HCT116 (cell line): ENCODE data around the gene DNALI1. TPM values are rescaled to one million over a fixed set of nuclear protein-coding genes. Genes with fewer than 3 reads are reported as not detected.

ENCODE experiments used
- ATAC-seq: fragments of 200-7000 bp; cut with Tn5 transposase; 2 replicates; pipeline ENCODE4 v1.9.1; 2020; ENCODE audit warnings: mild to moderate bottlenecking, moderate library complexity
- BruUV-seq: library from RNA; stranded (reverse); fragments of 400-500 nt; replicated peaks from 2 replicates; lab custom pipeline; 2021; lab: Mats Ljungman, UMichigan
- CTCF ChIA-PET: fragments of 300-600 bp; sonication (Branson Sonifier 250); formaldehyde crosslinking; loops from one replicate; lab custom pipeline; 2021; ENCODE audit warnings: antibody characterized with exemption; lab: Charles Lee
- POLR2A ChIA-PET: fragments of 300-600, 350-600 bp; sonication (Branson Sonifier 250); formaldehyde crosslinking; loops from one replicate; lab custom pipeline; 2021; ENCODE audit warnings: antibody characterized with exemption; lab: Charles Lee
- RAD21 ChIA-PET, 2 experiments: fragments of 300-600 bp; sonication (Branson Sonifier 250); formaldehyde crosslinking; loops; one replicate each; lab custom pipeline; 2023; ENCODE audit warnings: low total read pairs in 2 of 2; ENCODE audit not compliant: uncharacterized antibody in 2 of 2, unreplicated experiment in 2 of 2, low non-redundant PET in 1 of 2; lab: Charles Lee
- DNase-seq: peaks from one replicate; pipeline ENCODE4 v3.0.0-alpha.2; 2010; ENCODE audit warnings: low read depth, low spot score
- H2AFZ ChIP-seq: fragments of 200-600 bp; shearing (Covaris generic), sonication (generic); 2 replicates; pipeline ENCODE4 v1.6.1; 2017; ENCODE audit warnings: low read depth, mixed run types, mixed read lengths, antibody characterized with exemption, low read length; ENCODE audit not compliant: poor library complexity, severe bottlenecking
- H3K27ac ChIP-seq: 2 replicates; pipeline ENCODE4 v1.5.1; 2012; ENCODE audit warnings: low read depth, low read length
- H3K27me3 ChIP-seq: fragments of 200-600 bp; sonication (generic); 2 replicates; pipeline ENCODE4 v1.6.1; 2016; ENCODE audit warnings: mixed run types, low read length, mixed read lengths; ENCODE audit not compliant: insufficient read depth
- H3K36me3 ChIP-seq, 2 experiments: fragments of 200-500 bp in 1 of 2; fragments of 200-600 bp in 1 of 2; sonication (Bioruptor generic) in 1 of 2; sonication (generic) in 1 of 2; 2 replicates each; pipeline versions ENCODE4 v1.5.1 to v1.6.1; 2014 to 2016; ENCODE audit warnings: low read length in 2 of 2, inconsistent platforms in 1 of 2, mixed read lengths in 1 of 2, mixed run types in 1 of 2; ENCODE audit not compliant: insufficient read depth in 2 of 2, control insufficient read depth in 1 of 2
- H3K4me1 ChIP-seq, 2 experiments: fragments of 200-600 bp in 1 of 2; sonication (generic) in 1 of 2; 2 replicates each; pipeline versions ENCODE4 v1.5.1 to v1.6.1; 2012 to 2017; ENCODE audit warnings: low read length in 2 of 2, inconsistent platforms in 1 of 2, mild to moderate bottlenecking in 1 of 2, mixed read lengths in 1 of 2, mixed run types in 1 of 2, moderate library complexity in 1 of 2; ENCODE audit not compliant: insufficient read depth in 2 of 2, control insufficient read depth in 1 of 2
- H3K4me2 ChIP-seq: fragments of 200-600 bp; sonication (generic); 2 replicates; pipeline ENCODE4 v1.6.1; 2017; ENCODE audit warnings: mixed run types, low read length, mixed read lengths
- H3K4me3 ChIP-seq, 2 experiments: fragments of 200-600 bp in 1 of 2; sonication (generic) in 1 of 2; replicated peaks in 1 of 2; 2 replicates each; pipeline ENCODE4 v1.5.1; 2011 to 2016; ENCODE audit warnings: low read length in 2 of 2, control low read depth in 1 of 2, low read depth in 1 of 2, mild to moderate bottlenecking in 1 of 2, mixed read lengths in 1 of 2, mixed run types in 1 of 2
- H3K79me2 ChIP-seq: fragments of 200-600 bp; sonication (generic); 2 replicates; pipeline ENCODE4 v1.6.1; 2017; ENCODE audit warnings: mild to moderate bottlenecking, mixed run types, low read length, moderate library complexity, mixed read lengths; ENCODE audit not compliant: insufficient read depth
- H3K9ac ChIP-seq: fragments of 200-600 bp; sonication (generic); 2 replicates; pipeline ENCODE4 v1.6.1; 2016; ENCODE audit warnings: low read length, mixed read lengths
- H3K9me2 ChIP-seq: fragments of 200-600 bp; sonication (generic), shearing (Covaris generic); 2 replicates; pipeline ENCODE4 v1.6.1; 2017; ENCODE audit warnings: mixed run types, mild to moderate bottlenecking, moderate library complexity; ENCODE audit not compliant: insufficient read depth
- H3K9me3 ChIP-seq, 2 experiments: fragments of 200-500 bp in 1 of 2; fragments of 200-600 bp in 1 of 2; sonication (Bioruptor generic) in 1 of 2; sonication (generic) in 1 of 2; 2 replicates each; pipeline ENCODE4 v1.6.1; 2014 to 2017; ENCODE audit warnings: low read length in 2 of 2, mixed read lengths in 2 of 2, inconsistent platforms in 1 of 2, low read depth in 1 of 2, mild to moderate bottlenecking in 1 of 2, mixed run types in 1 of 2, moderate library complexity in 1 of 2; ENCODE audit not compliant: control insufficient read depth in 1 of 2, insufficient read depth in 1 of 2
- H4K20me1 ChIP-seq: fragments of 200-600 bp; sonication (generic), shearing (Covaris generic); 2 replicates; pipeline ENCODE4 v1.6.1; 2017; ENCODE audit warnings: mixed run types, mild to moderate bottlenecking, moderate library complexity; ENCODE audit not compliant: insufficient read depth
- ATF3 ChIP-seq: IDR thresholded peaks from 2 replicates; pipeline ENCODE4 v1.6.1; 2012
- CBX3 ChIP-seq: IDR thresholded peaks from 2 replicates; pipeline ENCODE4 v1.6.1; 2012; ENCODE audit warnings: low read depth
- CTCF ChIP-seq, 3 experiments: fragments of 200-600 bp in 1 of 3; sonication (generic) in 1 of 3; IDR thresholded peaks in 2 of 3; conservative IDR thresholded peaks in 1 of 3; 2 replicates each; pipeline ENCODE4 v1.5.1; 2012 to 2017; ENCODE audit warnings: low read depth in 2 of 3, low read length in 2 of 3, antibody characterized with exemption in 1 of 3, borderline replicate concordance in 1 of 3, control low read depth in 1 of 3, mild to moderate bottlenecking in 1 of 3, mixed read lengths in 1 of 3, mixed run types in 1 of 3, moderate library complexity in 1 of 3; ENCODE audit not compliant: insufficient read depth in 1 of 3
- EZH2 ChIP-seq: fragments of 200-600 bp; sonication (generic); IDR thresholded peaks from 2 replicates; pipeline ENCODE4 v1.6.1; 2017; ENCODE audit warnings: antibody characterized with exemption, mixed run types
- FOSL1 ChIP-seq: IDR thresholded peaks from 2 replicates; pipeline ENCODE4 v1.6.1; 2012; ENCODE audit warnings: low read depth
- MAX ChIP-seq: IDR thresholded peaks from 2 replicates; pipeline ENCODE4 v1.6.1; 2012
- RAD21 ChIP-seq: IDR thresholded peaks from 2 replicates; pipeline ENCODE4 v1.6.1; 2012; ENCODE audit warnings: low read depth, mild to moderate bottlenecking
- REST ChIP-seq: IDR thresholded peaks from 2 replicates; pipeline ENCODE4 v1.6.1; 2012; ENCODE audit warnings: low read depth
- SP1 ChIP-seq: IDR thresholded peaks from 2 replicates; pipeline ENCODE4 v1.6.1; 2012; ENCODE audit warnings: low read depth
- SRF ChIP-seq: IDR thresholded peaks from 2 replicates; pipeline ENCODE4 v1.6.1; 2012; ENCODE audit warnings: low read depth
- TCF7L2 ChIP-seq: IDR thresholded peaks from 2 replicates; pipeline ENCODE4 v1.7.0; 2011; ENCODE audit warnings: borderline replicate concordance, inconsistent platforms; ENCODE audit not compliant: insufficient read depth, insufficient read length; ENCODE audit errors: extremely low read depth
- ZBTB33 ChIP-seq: IDR thresholded peaks from 2 replicates; pipeline ENCODE4 v1.6.1; 2011; ENCODE audit warnings: mild to moderate bottlenecking, low read length, moderate library complexity; ENCODE audit not compliant: insufficient replicate concordance; ENCODE audit errors: extremely low read depth
- ZFX ChIP-seq: fragments of 450-650 bp; IDR thresholded peaks from 2 replicates; pipeline ENCODE4 v1.6.1; 2017
- intact Hi-C: fragments of 100-400 bp; cut with micrococcal nuclease; formaldehyde crosslinking; loops from 2 replicates; pipeline ENCODE4 v1.10.0; 2022
- total RNA-seq: library from RNA; stranded (reverse); gene quantifications from one replicate; pipeline ENCODE4 v1.2.1, GENCODE V29; 2021; ENCODE audit not compliant: unreplicated experiment

DNALI1 gene
- total RNA-seq, 1 experiment from 2014 or later = 0.64 TPM

- no peak for TF ChIP-seq TCF7L2
- TF ChIP-seq MAX = no peak
Observed at GRCh38 chr1:37605806-37606474, 49.2 kb downstream of the DNALI1 start (continued).

GRCh38 chr1:37606481-37607263 is 49.9 kb downstream of the DNALI1 start:
- no peaks in the 10 kb centered on the region for H3K9me2 ChIP-seq
- no peak for ATAC-seq
- H3K9ac ChIP-seq = no peak overlapping the region
- H3K27ac ChIP-seq = no peak overlapping the region
- no peak overlapping the region for H3K4me3 ChIP-seq
- no peaks in the 10 kb centered on the region for H4K20me1 ChIP-seq
- H3K79me2 ChIP-seq = no peaks in the 10 kb centered on the region
- H3K4me2 ChIP-seq = no peak overlapping the region
- intact Hi-C loops = no loop called here
- TF ChIP-seq RAD21 (no peak), EZH2 (no peak), CBX3 (no peak), ZFX (no peak), FOSL1 (no peak), ATF3 (no peak), SRF (no peak), ZBTB33 (no peak), SP1 (no peak), REST (no peak), CTCF (IDR thresholded peaks at IDR 0.05 in 2 of 3, conservative IDR thresholded peaks at IDR 0.05 in 1 of 3; ENCODE audit: borderline replicate concordance in 1 of 3, insufficient read depth in 1 of 3, low read depth in 2 of 3, low read length in 2 of 3) (no peak)
- TF ChIP-seq, all 23 proteins: peak for 0
- RAD21 ChIA-PET = no interaction called here
- H3K9me3 ChIP-seq = no peaks in the 10 kb centered on the region
- no peaks in the 10 kb centered on the region for H3K4me1 ChIP-seq
- BruUV-seq = no TSS peak
- no peak overlapping the region for H2AFZ ChIP-seq
- H3K36me3 ChIP-seq = no peaks in the 10 kb centered on the region
- POLR2A ChIA-PET = no interaction called here
- peaks cover 46% of the 10 kb centered on the region for H3K27me3 ChIP-seq
- CTCF ChIA-PET = no interaction called here
- DNase-seq = no peak
